Subcutaneous adipose tissue (tissue), 4 donors: ENCODE results near the gene SORL1. TPM values are rescaled to one million over a fixed set of nuclear protein-coding genes. Genes with fewer than 3 reads are reported as not detected.

Experiments
- CTCF ChIP-seq: fragments of 450-650 bp; IDR thresholded peaks from one replicate; pipeline ENCODE4 v1.5.1; 2016; ENCODE audit warnings: low read depth, mild to moderate bottlenecking, control low read depth, antibody characterized with exemption, moderate library complexity
- total RNA-seq, 4 donors: library from RNA; depleted of rRNA; stranded (reverse); fragments of >200 nt; gene quantifications; one replicate each; pipeline ENCODE4 v1.1.0, GENCODE V29; 2016

SORL1 gene
- total RNA-seq, 4 donors from 2014 or later, result 4.2 to 10.7 (median 6.6) TPM

GRCh38 chr11:121435132-121435531 lies 17.0 kb upstream of the SORL1 start:
- no peak for TF ChIP-seq CTCF

GRCh38 chr11:121435551-121436511 lies 16.3 kb upstream of the SORL1 start:
- TF ChIP-seq CTCF, result no peak

GRCh38 chr11:121437018-121437685 lies 15.0 kb upstream of the SORL1 start:
- no peak for TF ChIP-seq CTCF

- no peak for TF ChIP-seq CTCF
Measured at GRCh38 chr11:121437686-121438078, 14.4 kb upstream of the SORL1 start.

- no peak for TF ChIP-seq CTCF
Measured at GRCh38 chr11:121439337-121439736, 12.8 kb upstream of the SORL1 start.

GRCh38 chr11:121439759-121440158 lies 12.4 kb upstream of the SORL1 start:
- TF ChIP-seq CTCF, result no peak

GRCh38 chr11:121441521-121441920 lies 10.6 kb upstream of the SORL1 start:
- no peak for TF ChIP-seq CTCF
